ENCODE results near the gene OR7D4. TPM values are rescaled to one million over a fixed set of nuclear protein-coding genes. Genes with fewer than 3 reads are reported as not detected.
A peak's percentile ranks its signal among the peaks of the same experiment; 100 is the strongest.
"Not testable (repeated sequence)": the region's sequence is repeated elsewhere in the genome, so short reads cannot be mapped to it uniquely, and the experiment has no call there.

The OR7D4 gene
- not detected for polyA plus RNA-seq (2012; ENCODE audit: insufficient read depth, insufficient read length)

- no peak within 1 kb of the TSS for H3K4me3 ChIP-seq (ENCODE audit: low read length)
- no peak for DNase-seq (ENCODE audit: low read depth, low spot score)
These were observed at the start of gene OR7D4 for GRCh38 chr19:9219489-9219888. TSS of gene OR7D4 (minus strand) at chr19:9219589. CDS start at chr19:9214837, 4,752 bp downstream.

- DNase-seq (ENCODE audit: low read depth, low spot score) = no peak
- H3K4me3 ChIP-seq (ENCODE audit: low read length) = no peak overlapping the region
These were observed 31.8 kb upstream of the OR7D4 start for GRCh38 chr19:9251236-9251635.

DNA sequence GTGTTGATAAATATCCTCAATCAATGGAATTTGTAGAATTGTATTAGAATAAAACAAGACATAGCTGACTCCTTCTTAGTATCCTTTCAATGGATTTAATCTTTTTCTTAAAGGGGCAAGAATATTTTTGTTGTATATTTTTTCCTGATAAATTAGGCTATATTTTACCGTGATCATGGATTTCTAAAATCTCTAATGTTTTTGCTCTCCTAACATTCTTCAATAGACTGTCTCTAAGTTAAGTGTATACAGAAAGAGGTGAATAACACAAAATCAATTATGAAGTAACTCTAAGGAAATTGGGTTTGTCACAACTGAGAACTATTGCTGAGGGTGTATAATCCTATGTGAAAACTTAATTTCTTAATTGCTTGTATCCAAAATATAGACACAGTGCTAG, 31.2 kb upstream of the OR7D4 start, which contains the start of gene OR7E24:
OR7E24 (plus strand) TSS at position 301 of the 400 bp plus-strand sequence. CDS start 114 bp downstream, outside the sequence.
- no peak within 1 kb of the TSS for H3K4me3 ChIP-seq (ENCODE audit: low read length)
- DNase-seq (ENCODE audit: low read depth, low spot score) = no peak

- H3K4me3 ChIP-seq (ENCODE audit: low read length) = peak overlapping the region; percentile 13; the same call in 1 of the 2 replicates
- DNase-seq (ENCODE audit: low read depth, low spot score) = peak; percentile 35
These were observed 13.8 kb downstream of the OR7D4 start for GRCh38 chr19:9205501-9206113.

- DNase-seq (ENCODE audit: low read depth, low spot score); H3K4me3 ChIP-seq (ENCODE audit: low read length): not testable (repeated sequence)
These were observed 21.3 kb downstream of the OR7D4 start for GRCh38 chr19:9198044-9198443.

- DNase-seq (ENCODE audit: low read depth, low spot score) = no peak
- H3K4me3 ChIP-seq (ENCODE audit: low read length) = no peak overlapping the region
These were observed 29.9 kb downstream of the OR7D4 start for GRCh38 chr19:9189535-9189934.

- H3K4me3 ChIP-seq (ENCODE audit: low read length) = no peak overlapping the region
- DNase-seq (ENCODE audit: low read depth, low spot score) = no peak
These were observed 32.2 kb downstream of the OR7D4 start for GRCh38 chr19:9187191-9187590.

DNA sequence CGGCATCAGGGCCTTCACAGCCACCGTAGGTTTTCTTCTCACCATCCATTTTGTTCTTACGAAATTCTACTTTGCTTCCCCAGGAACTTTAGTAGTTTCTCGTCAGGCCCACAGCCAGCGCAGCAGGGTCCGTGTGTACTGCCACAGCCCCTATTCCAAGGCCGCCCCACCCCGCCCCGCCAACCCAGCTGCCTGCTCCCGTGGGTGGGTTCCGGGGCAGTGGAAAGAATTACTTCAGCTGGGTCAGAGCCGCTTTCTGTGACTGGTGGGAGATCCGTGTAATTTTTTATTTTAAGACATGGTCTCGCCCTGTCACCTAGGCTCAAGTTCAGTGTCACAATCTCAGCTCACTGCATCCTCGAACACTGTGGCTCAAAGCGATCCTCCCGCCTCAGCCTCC, 36.4 kb downstream of the OR7D4 start:
- DNase-seq (ENCODE audit: low read depth, low spot score) = no peak
- H3K4me3 ChIP-seq (ENCODE audit: low read length) = no peak overlapping the region

DNA sequence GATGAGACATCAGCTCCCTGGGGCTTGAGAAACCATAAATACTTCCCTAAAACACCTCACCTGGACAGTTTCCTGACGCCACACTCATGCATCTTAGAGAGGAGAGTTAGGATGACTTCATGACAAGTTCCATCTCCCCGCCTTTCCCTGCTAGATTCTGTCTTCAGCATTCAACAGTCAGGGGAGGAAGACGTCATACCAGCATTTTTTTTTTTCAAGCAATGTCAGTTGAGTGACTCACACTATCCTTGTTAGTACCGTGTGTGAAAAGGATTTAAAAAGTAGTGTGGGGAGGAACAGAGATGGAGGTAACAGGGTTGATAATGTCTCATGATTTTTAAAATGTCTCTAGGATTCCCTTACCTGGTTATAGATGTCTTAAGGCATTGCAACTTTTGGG, 40.5 kb downstream of the OR7D4 start, which contains the start of gene OR7D2:
OR7D2 (plus strand) TSS at position 79 of the 400 bp plus-strand sequence. CDS start 6,803 bp downstream, outside the sequence.
- DNase-seq (ENCODE audit: low read depth, low spot score) = no peak
- H3K4me3 ChIP-seq (ENCODE audit: low read length) = no peak within 1 kb of the TSS

DNA sequence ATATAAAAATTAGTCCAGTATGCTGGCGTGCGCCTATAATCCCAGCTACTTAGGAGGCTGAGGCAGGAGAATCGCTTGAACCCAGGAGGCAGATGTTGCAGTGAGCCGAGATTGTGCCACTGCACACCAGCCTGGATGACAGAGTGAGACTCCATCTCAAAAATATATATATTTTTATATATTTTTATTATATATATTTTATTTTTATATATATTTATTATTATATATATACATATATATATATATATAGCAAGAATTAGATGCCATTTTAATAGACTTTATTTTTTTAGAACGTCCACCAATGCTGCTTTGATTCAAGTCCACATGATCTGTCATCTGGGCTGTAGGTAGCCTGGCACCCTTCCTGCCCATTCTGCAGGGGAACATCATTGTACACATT, 44.1 kb downstream of the OR7D4 start:
- DNase-seq (ENCODE audit: low read depth, low spot score) = no peak
- no peak overlapping the region for H3K4me3 ChIP-seq (ENCODE audit: low read length)

GRCh38 chr19:9171393-9171991, 47.9 kb downstream of the OR7D4 start:
- no peak for DNase-seq (ENCODE audit: low read depth, low spot score)
- H3K4me3 ChIP-seq (ENCODE audit: low read length) = no peak overlapping the region

DNA sequence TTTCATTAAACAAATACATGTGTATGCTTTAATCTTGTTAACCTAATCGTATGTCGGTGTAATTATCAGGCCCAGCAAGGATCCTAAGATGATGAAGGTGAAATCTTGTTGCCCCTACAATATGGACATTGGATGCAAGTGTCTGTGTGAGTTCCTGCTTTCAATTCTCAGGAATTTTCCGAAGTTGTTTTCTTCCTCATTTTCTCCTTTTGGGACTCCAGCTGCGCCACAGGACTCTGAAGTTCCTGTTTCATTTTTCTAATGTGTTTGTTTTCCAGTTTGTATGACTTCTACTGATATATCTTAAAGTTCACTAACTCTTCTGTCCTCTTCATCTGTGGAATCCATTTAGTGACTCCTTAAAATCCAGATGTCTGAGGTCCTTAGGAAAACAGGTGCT, 52.5 kb downstream of the OR7D4 start:
- DNase-seq (ENCODE audit: low read depth, low spot score) = no peak
- H3K4me3 ChIP-seq (ENCODE audit: low read length) = no peak overlapping the region

DNA sequence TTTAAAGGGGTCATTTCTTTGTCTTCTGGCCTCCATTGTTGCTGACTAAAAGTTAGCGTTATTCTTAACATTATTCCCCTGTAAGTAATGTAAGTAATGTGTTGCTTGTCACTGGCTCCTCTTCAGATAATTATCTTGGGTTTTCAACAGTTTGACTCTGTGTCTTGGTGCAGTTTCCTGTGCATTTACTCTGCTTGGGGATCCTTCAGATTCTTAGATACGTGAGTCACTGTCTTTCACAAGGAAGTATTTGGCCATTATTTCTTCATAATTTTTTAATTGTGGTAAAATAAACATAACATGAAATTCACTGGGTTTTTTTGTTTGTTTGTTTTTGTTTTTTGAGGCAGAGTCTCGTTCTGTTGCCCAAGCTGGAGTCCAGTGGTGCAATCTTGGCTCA, 54.1 kb downstream of the OR7D4 start:
- no peak for DNase-seq (ENCODE audit: low read depth, low spot score)
- no peak overlapping the region for H3K4me3 ChIP-seq (ENCODE audit: low read length)

GRCh38 chr19:9161427-9161826, 58.0 kb downstream of the OR7D4 start:
- no peak for DNase-seq (ENCODE audit: low read depth, low spot score)
- H3K4me3 ChIP-seq (ENCODE audit: low read length) = no peak overlapping the region
